ENCODE results near the gene ACOT7.

DNA sequence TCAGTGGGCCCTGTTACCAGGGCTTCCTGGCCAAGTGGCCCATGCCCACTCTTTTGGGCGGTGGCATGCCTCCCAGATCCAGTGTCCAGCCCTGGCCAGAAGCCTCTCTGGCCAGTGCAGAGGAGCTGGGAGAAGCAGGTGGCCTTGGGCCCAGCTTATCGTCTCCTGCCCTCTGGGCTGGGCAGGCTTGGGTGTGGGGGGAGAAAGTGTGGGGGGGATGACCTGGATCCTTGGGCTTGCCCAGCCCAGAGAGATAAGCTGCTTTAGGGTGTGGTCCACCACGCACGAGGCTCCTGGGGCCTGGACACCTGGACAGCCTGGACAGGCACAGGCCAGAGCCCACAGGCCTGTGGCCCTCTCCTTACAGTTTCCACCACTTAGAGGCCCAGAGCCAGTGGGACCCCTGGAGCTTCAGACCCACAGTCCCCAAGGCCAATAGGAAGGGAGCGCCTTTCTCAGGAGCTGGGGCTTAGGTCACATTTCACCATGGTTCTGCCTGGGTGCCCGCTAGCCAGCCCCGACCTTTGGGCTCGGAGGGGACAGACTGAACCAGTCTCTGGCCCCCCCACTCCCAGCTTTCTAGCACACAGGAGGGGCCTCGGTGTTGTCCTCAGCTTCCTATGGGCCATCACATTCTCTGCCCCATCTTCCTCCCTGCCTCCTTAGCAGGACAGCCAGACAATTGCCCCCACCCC, 32.9 kb upstream of the ACOT7 start:
- TF ChIP-seq, protein P1, sequence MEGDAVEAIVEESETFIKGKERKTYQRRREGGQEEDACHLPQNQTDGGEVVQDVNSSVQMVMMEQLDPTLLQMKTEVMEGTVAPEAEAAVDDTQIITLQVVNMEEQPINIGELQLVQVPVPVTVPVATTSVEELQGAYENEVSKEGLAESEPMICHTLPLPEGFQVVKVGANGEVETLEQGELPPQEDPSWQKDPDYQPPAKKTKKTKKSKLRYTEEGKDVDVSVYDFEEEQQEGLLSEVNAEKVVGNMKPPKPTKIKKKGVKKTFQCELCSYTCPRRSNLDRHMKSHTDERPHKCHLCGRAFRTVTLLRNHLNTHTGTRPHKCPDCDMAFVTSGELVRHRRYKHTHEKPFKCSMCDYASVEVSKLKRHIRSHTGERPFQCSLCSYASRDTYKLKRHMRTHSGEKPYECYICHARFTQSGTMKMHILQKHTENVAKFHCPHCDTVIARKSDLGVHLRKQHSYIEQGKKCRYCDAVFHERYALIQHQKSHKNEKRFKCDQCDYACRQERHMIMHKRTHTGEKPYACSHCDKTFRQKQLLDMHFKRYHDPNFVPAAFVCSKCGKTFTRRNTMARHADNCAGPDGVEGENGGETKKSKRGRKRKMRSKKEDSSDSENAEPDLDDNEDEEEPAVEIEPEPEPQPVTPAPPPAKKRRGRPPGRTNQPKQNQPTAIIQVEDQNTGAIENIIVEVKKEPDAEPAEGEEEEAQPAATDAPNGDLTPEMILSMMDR (IDR thresholded peaks at IDR 0.05) = no peak
- TF ChIP-seq POLR2AphosphoS5 (IDR thresholded peaks at IDR 0.05) (no peak), POLR2A (IDR thresholded peaks at IDR 0.05; ENCODE audit: low read depth) (no peak), EP300 (IDR thresholded peaks at IDR 0.05) (no peak)

Measured in esophagus muscularis mucosa (tissue), 4 donors.